GM18861 (cell line): ENCODE measurements around the gene ST8SIA1.
"Not testable (repeated sequence)": the region's sequence is repeated elsewhere in the genome, so short reads cannot be mapped to it uniquely, and the experiment has no call there.

Experiments used
- ATAC-seq: cut with Tn5 transposase; IDR thresholded peaks from one replicate; pipeline ENCODE4 v1.9.1; 2021; ENCODE audit not compliant: unreplicated experiment

Gene ST8SIA1

DNA sequence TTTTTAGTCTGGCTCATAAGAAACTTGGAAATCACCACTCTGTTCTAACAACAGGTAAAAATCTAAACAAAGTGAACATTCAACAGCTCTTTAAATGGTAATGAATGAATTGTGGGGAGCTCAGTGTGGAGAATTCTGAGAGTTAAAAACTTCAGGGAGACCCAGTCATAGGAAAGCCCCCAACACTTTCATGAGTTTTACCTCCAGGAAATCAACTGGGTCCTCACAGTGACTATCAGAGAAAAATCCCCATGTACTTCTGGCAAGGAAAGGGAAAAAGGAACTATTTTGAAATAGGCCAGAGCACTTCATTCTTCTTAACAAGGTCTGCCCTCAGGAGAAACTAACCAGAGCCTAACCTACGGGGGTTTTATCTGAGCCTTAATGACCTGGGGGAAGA is 153.8 kb downstream of the ST8SIA1 start:
- ATAC-seq: no peak

DNA sequence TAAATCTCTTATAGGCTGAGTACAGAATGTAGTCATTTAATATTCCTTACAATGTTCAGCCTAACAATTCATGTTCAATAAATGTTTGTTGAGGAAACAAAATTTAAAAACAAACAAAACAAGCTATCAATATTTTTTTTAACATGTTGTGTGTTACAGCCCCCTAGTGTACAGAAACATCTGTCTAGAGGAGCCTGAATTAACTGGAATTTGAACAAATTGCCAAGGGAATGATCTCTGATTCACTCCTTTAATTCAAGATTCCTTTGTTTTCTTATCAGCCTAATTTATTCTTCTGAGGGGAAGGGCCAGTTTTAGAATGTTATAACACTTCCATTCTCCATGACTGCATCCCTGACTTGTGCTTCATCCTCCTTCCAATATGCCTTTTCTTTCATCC is 161.3 kb downstream of the ST8SIA1 start:
- no peak for ATAC-seq

DNA sequence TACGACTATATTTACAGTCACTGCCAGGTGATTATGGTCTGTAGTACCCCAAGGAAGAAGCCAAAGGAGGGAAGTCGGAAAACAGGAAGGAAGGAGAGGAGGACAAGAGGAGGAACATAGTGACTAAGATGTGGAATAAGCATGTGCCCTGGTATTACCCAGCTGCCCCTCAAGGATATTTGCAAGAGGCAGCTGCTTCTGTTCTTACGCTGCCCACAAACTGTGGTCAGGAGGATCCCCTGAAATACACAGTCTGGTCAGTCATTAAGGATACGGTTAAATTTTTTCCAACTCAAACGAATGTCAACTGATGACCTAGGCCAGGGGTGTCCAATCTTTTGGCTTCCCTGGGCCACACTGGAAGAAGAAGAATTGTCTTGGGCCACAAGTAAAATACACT is 162.0 kb downstream of the ST8SIA1 start:
- no peak for ATAC-seq

DNA sequence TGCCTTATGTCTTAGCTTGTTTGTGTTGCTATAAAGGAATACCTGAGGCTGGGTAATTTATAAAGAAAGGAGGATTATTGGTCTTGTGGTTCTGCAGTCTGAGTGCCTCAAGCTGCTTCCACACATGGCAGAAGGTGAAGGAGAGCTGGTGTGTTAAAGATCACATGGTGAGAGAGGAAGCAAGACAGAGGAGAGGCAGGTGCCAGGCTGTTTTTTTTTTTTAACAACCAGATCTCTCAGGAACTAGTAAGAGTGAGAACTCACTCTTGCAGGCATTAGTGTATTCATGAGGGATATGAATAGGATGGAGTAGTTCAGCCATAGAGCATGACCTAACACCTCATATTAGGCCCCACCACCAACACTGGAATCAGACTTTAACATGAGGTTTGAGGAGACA is 165.1 kb downstream of the ST8SIA1 start:
- ATAC-seq: no peak

DNA sequence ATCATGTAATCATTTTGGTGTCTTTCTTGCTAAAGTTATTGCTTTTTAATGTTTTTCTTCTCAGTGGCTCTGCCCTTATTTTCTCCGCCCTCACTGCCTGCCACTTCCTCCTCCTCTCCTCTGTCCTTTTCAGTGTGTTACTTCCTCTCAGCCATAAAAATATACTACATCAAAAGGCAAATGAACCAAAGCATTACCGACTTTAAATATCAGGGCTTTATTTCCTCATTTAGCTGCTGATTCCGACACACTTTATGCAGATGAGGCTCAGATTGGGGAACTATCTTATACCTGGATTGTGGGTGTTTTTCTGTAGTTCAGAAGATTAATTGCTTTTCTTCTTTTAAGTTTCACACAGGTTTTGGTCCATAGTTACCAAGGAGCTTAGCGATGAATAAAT is 170.4 kb downstream of the ST8SIA1 start:
- no peak for ATAC-seq

DNA sequence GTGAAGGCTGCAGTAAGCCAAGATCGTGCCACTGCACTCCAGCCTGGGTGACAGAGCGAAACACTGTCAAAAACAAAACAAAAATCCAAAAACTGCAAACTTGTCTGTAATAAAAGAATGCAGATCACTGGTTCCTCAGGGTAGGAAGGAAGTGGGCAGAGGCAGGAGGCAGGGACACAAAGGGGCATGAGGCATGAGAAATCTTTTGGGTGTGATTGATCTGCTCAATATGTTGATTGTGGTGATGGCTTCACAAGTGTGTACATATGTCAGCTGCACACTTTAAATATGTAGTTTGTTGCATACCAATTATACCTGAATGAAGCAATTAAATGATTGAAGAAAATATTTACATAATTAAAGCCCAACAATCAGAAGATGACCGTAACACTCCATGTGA is 170.9 kb downstream of the ST8SIA1 start:
- ATAC-seq: no peak

DNA sequence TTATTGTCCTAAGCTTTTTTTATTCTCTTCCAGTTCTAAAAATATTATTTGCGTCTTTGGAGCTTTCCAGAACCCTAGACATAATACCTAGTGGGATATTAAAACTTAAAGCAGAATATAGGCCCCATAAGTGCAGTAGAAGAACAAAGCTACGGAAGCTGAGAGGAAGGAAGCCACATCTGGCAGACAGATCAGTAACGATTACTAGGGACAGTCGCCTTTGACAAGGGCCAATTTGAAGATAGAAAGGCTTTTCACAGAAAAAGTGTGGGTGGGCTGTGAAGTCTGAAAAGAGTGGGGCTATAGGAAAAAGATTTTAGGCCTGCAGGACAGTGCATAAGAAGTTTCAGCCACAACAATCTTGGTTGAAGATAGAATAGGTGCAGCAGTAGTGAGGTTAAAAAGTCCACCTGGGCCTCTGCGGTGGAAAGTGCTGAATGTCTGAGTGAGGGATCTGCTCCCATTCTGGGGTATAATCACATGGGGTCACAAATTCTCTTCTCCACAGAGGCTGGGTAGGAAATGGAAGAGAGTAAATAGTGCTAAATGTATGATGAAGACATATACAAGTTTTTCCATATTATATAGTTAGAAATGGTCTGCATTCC is 174.0 kb downstream of the ST8SIA1 start:
- ATAC-seq: no peak

DNA sequence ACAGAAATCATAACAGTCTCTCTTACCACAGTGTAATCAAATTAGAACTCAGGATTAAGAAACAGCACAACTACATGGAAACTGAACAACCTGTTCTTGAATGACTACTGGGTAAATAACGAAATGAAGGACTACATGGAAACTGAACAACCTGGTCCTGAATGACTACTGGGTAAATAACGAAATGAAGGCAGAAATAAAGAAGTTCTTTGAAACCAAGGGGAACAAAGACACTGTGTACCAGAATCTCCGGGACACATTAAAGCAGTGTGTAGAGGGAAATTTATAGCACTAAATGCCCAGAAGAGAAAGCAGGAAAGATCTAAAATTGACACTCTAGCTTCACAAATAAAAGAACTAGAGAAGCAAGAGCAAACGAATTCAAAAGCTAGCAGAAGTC is 185.2 kb downstream of the ST8SIA1 start:
- ATAC-seq: not testable (repeated sequence)

DNA sequence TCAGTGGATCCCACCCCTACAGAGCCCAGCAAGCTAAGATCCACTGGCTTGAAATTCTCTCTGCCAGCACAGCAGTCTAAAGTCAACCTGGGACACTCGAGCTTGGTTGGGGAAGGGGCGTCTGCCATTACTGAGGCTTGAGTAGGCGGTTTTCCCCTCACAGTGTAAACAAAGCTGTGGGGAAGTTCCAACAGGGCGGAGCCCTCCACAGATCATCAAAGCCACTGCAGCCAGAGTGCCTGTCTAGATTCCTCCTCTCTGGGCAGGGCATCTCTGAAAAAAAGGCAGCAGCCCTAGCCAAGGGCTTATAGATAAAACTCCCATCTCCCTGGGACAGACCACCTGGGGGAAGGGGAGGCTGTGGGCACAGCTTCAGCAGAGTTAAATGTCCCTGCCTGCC is 187.8 kb downstream of the ST8SIA1 start:
- not testable (repeated sequence) for ATAC-seq
